Fibroblast of skin of scalp (primary cell): ENCODE measurements around the gene CCDC91. TPM values are rescaled to one million over a fixed set of nuclear protein-coding genes. Genes with fewer than 3 reads are reported as not detected.

Experiments used
- DNase-seq: peaks from one replicate; pipeline ENCODE4 v3.0.0-alpha.2; 2013
- polyA plus RNA-seq, 2 experiments: library from polyadenylated mRNA; unstranded; fragments of 120-200 nt; gene quantifications; one replicate each; pipeline ENCODE4 v1.2.1, GENCODE V29; 2013; ENCODE audit not compliant: insufficient read length in 2 of 2

CCDC91 gene, protein sequence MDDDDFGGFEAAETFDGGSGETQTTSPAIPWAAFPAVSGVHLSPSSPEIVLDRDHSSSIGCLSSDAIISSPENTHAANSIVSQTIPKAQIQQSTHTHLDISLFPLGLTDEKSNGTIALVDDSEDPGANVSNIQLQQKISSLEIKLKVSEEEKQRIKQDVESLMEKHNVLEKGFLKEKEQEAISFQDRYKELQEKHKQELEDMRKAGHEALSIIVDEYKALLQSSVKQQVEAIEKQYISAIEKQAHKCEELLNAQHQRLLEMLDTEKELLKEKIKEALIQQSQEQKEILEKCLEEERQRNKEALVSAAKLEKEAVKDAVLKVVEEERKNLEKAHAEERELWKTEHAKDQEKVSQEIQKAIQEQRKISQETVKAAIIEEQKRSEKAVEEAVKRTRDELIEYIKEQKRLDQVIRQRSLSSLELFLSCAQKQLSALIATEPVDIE
- 17.7 TPM for polyA plus RNA-seq (2013, experiment 1 of 2; ENCODE audit: insufficient read length)
- polyA plus RNA-seq (2013, experiment 2 of 2; ENCODE audit: insufficient read length) = 24.6 TPM

DNA sequence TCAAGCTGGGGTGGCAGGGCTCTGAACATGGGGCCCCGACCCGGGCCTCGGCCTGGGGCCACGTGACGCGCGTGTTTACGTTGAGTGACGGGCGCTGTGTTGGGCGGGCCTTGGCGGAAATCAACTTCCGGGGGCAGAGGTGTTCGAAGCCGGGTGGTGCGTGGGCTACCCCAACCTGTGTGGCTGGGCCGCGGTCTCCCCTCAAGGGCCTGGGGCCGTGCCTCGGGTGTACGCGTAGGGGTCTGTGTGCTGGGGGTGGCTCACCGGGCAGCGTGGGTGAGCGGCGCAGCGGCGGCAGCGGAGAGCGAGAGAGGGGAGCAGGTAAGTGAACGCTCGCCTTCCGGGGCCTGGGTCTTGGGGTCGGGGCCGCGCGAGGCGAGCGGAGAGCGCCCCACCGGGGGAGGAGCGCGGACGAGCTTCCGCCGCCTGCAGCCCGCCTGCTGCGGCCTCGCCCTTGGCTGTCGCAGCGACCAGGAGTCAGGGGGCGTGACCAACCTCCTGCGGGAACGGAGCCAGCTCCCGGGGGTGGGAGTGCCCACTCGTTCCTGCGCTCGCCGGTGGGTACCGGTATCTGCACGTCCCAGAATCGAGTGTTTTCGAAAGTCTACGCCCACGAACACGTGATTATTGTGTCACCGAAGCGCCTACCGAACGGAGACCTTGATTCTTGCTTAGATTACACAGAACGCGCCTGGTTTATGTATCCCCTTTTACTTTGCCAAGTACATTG lies at the start of gene CCDC91:
TSS of gene CCDC91 (plus strand) at position 136 of the 730 bp plus-strand sequence. CDS start 66,760 bp downstream, outside the sequence.
- DNase-seq = peak; percentile 76

DNA sequence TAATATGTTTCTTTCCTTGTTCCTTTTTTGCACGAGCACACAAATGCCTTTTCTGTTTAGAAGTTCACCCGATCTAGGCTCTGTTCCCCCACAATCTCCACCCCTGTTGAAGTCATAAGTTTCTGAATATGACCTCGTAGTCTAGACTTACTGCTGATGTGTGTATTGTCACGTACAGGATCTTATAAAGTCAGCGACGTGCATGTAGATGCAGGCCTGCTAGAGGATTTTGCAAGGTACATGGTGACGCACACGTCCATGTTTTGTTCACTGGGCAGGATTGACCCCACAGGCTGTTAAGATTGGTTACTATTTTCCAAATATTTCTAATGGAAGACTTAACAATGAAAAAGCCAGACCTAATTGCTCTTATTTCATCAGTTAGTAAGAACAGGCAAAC lies 46.2 kb upstream of the CCDC91 start:
- no peak for DNase-seq

GRCh38 chr12:28144532-28144931 lies 45.7 kb upstream of the CCDC91 start:
- no peak for DNase-seq

DNA sequence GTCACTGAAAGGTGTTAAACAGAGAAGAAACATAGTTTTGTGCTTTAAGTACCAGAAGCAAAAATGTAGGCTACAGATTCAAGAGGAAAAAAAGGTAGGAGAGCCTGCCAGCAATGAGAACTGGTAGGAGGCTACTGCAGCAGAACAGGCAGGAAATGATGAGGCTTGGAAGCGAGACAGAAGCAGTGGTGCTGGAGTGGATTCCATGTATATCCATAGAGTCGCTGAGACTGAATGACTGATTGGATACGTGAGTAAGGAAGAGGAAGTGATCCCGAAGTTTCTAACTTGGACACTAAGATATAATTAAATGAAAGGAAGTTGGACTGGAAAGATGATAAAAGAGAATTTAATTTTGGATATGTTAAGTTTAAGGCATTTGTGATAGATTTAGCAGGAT lies 45.0 kb upstream of the CCDC91 start:
- DNase-seq = no peak

DNA sequence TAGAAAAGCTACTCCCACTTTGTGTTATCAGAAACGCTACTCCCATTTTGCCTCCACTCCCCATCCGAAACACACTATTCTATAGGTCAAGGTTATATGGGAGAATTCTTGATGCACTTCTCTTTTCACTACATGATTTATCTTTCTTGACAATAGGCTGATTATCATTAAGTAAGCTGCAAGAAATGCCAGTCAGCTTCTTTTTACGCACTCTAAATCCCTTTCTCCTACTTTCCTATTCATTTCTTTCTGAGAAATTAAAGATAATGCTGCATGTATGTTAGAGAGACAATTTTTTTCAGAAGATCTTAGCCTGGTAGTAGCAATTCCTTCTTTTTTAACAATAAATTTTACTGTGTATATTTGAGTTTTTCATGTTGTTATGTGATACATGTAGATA lies 41.0 kb upstream of the CCDC91 start:
- DNase-seq = no peak

DNA sequence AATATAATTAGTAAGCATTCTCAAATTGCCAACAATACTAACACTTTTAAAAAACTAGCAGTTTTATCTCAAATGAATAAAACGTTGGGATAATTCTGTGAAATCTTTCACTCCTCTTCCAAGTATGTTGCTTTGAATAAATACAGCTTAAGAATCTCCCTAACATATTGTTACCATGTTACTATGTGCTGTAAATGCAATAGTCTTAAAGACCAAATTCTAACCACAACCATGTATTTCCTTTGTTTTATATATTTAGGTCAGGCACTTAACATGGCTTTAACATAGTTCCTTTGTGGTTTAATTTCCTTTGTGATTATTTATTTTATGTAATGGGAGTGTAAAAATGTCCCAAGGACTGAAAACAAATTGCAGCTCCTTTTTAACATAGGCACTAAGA lies 33.9 kb upstream of the CCDC91 start:
- no peak for DNase-seq

DNA sequence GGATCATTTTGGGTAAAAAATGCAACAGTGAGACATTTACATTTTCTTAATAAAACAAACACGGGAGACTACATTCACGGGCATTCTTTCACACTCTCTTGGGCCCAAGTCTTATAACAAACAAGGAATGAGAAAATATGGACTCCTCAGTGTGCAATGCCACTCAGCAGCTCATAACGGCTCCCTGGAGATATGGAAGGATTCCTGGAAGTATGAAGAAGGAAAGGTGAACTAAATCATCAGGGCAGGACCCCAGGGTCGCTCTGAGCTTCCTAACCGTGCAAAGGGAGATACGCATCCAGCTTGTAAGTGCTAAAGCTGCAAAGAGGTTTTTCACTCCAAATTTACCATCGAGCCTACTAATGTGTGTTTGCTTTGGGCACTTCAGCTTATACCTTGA lies 33.5 kb upstream of the CCDC91 start:
- no peak for DNase-seq

- DNase-seq = no peak
Measured at GRCh38 chr12:28158353-28158752, 31.9 kb upstream of the CCDC91 start.

DNA sequence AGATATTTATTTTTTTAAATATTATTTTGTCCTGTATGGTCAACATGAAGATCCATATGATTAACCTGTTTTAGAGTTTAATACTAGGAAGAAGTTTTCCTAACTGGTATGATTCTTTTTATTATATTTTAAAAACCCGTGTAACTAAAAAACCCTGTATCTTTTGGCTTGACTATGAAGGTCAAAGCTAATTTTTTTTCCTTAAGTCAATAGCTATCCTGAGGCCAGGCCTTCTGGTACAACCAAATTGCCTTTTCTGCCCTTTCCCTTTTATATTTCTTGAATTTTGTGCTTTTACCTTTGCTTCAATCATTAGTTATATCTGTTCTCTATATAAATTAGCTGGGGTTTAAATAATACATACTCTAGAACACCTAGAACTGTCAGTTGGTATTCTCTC lies 30.6 kb upstream of the CCDC91 start:
- no peak for DNase-seq

- no peak for DNase-seq
Measured at GRCh38 chr12:28161697-28162096, 28.6 kb upstream of the CCDC91 start.

GRCh38 chr12:28162697-28163096 lies 27.6 kb upstream of the CCDC91 start:
- DNase-seq = no peak

DNA sequence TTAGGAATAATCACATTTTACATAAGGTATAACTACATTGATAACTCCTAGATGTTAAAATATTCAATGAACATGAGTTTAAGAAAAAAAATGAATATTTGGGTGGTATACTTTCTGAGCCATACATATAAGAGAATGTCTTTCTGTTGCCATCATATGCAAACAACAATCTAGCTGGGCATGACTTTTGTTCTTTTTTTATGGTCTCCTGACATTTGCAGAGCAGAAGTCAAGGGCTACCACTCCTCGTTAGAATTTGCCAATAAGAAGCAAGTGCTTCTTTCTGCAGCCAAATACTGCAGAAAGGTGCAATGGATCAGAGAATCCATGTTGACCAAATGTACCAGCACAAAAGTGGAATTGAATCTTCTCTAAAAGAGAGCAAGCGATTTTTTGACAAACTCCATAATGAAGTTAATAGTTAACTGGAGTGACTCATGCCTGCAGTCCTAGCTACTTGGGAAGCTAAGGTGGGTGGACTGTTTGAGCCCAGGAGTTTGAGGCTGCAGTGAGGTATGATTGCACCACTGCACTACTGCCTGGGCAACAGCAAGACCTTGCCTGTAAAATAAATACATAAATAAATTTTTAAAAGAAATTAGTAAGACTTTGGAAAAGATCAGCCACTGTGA lies 25.5 kb upstream of the CCDC91 start:
- DNase-seq = no peak

GRCh38 chr12:28167981-28168485 lies 22.2 kb upstream of the CCDC91 start:
- no peak for DNase-seq

- no peak for DNase-seq
Measured at GRCh38 chr12:28171356-28172060, 18.7 kb upstream of the CCDC91 start.

DNA sequence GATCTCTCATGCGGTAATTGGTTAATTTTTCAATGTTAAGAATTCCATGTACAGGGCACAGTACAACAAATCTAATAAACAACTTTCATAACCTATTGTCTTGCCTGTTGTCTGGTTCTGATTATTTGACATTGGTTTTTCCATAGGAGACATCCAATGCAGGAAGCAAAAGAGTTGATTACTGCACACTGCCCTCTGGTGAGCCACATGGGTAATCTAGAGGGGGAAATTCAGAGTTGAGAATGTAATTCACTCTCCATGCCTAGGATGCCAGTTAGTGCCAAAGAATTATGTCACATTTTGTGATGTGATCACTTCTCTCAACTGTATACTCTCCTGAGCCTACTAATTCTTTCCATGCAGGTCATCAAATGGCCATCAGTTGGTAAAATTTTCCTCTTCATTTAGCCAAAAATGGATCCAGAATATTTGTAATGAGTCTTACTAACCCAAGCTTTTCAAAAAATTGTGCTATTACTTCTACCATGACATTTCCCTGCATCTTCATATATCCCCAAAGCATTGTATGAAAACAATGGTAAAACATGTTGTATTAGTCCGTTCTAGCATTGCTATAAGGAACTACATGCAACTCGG lies 17.7 kb upstream of the CCDC91 start:
- peak; percentile 68 for DNase-seq

GRCh38 chr12:28173440-28173839 lies 16.8 kb upstream of the CCDC91 start:
- DNase-seq = no peak

DNA sequence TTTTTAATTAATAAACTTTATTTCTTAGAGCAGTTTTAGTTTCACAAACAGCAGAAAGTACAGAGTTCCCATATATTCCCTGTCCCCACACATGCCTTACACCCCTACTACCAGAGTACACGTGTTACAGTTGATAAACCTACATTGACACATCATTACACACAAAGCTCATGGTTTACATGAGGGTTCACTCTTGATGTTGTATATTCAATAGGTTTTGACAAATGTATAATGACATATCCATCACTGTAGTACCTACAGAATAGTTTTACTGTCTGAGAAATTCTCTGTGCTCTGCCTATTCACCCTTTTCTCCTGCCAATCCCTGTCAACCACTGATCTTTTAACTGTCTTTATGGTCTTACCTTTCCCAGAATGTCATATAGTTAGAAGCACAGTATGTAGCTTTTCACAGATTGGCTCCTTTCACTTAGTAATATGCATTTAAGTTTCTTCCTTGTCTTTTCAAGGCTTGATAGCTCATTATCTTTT lies 15.1 kb upstream of the CCDC91 start:
- no peak for DNase-seq

DNA sequence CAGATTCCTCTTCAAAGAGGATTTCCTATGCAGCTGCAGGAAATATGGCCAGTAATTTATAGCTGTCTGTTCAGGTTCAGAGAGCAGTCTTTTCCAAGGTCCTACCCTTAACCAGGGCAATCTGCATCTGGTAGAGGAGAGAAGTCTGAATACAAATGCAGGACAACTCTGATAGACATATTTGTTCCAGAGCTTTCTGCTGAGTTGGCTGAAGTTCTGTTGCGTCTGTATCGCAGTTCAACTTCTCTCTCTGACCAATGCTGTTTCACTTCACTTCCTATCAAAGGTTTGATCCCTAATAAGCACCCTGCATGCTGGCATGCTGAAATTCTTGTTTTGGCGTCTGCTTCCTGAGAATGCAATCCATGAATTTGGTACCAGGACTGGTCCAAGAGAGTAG lies 14.0 kb upstream of the CCDC91 start:
- no peak for DNase-seq

DNA sequence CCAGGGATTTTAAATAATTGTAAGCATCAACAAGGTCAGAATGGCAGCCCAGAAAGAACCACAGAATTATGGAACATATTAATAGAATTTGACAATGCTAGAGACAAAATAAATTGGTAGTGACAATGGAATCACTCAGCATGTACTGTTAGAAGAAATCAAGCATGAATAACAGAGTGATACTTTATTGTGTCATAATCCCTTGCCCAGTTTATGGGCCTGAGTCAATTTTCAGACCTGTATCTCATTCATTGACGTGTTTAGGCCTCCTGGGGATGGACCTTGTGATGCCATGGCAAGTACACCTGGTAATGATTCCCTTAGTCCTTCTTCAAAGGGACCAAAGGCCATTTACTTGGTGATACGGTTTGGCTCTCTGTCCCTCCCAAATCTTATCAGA lies 12.8 kb upstream of the CCDC91 start:
- DNase-seq = no peak

DNA sequence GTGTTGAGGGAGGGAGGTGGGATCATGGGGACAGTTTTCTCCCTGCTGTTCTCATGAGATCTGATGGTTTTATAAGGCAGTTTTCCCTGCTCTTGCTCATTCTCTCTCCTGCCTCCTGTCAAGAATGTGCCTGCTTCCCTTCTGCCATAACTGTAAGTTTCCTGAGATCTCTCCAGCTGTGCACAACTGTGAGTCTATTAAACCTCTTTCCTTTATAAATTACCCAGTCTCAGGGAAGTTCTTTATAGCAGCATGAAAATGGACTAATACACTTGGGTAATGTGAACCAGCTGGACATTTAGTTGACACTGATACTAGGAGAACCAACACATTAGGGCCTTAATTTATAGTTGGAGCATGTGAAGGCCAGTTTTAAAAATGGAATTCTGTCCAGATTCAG lies 12.4 kb upstream of the CCDC91 start:
- no peak for DNase-seq

DNA sequence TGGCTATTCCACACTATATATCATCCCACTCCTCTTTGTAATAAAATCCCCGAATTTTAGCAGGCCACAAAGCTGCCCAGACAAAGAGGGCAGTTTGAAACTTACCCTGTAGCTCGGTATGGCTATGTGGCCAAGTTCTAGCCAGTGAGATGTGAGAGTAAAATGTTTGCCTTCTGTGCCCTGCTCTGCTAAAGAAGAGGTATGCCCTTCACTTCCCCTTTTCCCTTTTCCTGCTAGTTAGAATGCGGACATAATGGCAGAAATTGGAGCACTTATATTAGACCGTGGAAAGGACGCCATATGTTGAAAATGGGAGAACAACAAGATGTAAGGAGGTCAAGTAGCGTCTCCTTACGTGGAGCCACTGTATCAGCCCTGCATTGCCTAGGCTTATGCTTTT lies 11.5 kb upstream of the CCDC91 start:
- no peak for DNase-seq

DNA sequence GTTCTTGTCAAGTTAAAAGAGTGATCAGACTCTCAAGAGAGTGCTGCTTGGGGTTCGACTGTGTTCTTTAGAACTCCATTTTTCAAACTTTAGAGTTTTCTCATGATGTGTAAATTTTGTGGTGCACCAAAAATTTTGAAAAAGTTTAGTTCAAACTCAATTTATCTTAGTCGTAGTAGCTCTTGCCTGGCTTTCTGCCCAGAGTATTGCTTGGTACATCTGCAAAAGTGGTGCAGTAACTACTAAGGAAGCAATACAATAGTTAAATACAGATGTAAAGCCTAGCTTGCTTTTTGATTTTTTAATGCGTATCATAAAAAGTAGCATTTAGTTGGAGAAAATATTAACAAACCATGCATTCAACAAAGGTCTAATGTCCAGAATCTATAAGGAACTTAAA lies 9.5 kb upstream of the CCDC91 start:
- no peak for DNase-seq
